ENCODE measurements around the gene TANGO2.

TANGO2 gene

DNA sequence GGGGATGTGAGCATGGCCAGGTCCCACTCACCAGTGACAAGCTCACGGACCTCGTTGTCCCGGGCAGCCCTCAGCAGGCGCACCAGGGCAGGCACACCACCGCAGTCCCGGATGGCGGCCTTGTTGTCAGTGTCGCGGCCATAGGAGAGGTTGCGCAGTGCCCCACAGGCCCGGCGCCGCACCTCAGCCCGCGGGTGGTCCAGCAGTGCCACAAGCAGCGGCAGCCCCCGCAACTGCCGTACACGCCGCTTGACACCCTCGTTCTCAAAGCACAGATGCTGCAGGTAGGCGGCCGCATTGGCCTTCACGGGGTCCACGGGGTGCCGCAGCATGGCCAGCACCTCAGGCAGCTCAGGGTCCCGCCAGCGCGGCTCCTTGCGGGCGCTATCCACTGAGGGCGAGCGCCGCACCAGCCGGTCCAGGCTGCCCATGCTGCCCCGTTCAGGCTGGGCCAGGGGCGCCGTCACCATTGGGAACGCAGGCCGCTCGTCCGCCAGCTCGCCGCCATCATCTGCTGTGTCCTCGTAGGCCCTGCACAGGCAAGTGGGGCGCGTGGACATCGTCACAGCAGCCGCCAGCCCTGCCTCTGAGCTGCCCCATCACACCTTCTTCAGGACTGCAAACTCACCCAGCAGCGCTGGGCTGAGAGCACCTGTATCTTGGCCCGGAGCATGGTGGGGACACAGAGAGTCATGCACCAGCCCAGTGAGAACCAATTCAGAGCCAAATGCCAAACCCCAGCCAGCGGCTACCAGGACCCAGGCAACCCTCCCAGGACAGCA, 41.0 kb upstream of the TANGO2 start:
- Histone ChIP-seq H3K4me1 (no peaks in the 10 kb centered on the region), H3K4me3 (no peak overlapping the region), H3K9me3 (no peaks in the 10 kb centered on the region), H3K36me3 (replicated peaks) (0 out of 2 replicates have a peak, but pooled peaks cover 3% of the 10 kb centered on the region), H3K27me3 (ENCODE audit: low read depth) (no peaks in the 10 kb centered on the region)
- in situ Hi-C loops (cut with MboI; ENCODE audit: low sequenced_read_pairs): no loop called here
- no peak for DNase-seq (ENCODE audit: low spot score in 2 of 2)

DNA sequence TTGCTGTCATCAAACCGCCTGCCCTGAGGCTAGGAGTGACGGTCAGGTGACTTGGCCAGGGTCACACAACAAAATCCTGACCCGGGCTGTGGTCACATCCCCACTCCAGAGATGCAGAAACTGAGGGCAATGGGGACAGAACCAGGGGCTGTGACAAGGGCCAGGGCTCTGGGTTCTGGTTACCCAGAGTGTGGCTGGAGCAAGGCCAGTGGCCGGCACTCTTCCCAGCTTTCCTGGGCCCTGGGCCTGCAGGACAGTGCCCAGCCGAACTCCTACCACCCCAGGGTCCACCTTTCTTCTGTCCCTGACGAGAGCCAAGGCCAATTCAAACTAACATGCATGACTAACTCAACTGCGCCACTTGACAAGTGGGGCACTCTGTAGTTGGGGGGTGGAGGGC, 40.1 kb upstream of the TANGO2 start:
- no peak for DNase-seq (ENCODE audit: low spot score in 2 of 2)
- Histone ChIP-seq H3K36me3 (replicated peaks) (0 out of 2 replicates have a peak, but pooled peaks cover 3% of the 10 kb centered on the region), H3K9me3 (no peaks in the 10 kb centered on the region), H3K27me3 (ENCODE audit: low read depth) (no peaks in the 10 kb centered on the region), H3K4me3 (no peak overlapping the region), H3K4me1 (no peaks in the 10 kb centered on the region)
- in situ Hi-C loops (cut with MboI; ENCODE audit: low sequenced_read_pairs): no loop called here

GRCh38 chr22:19981171-19981960, 39.5 kb upstream of the TANGO2 start:
- DNase-seq (ENCODE audit: low spot score in 2 of 2): no peak
- H3K4me1 ChIP-seq: peaks cover 3% of the 10 kb centered on the region
- in situ Hi-C loops (cut with MboI; ENCODE audit: low sequenced_read_pairs): no loop called here

GRCh38 chr22:19981961-19982920, 38.7 kb upstream of the TANGO2 start:
- H3K4me1 ChIP-seq: peaks cover 3% of the 10 kb centered on the region
- 0 out of 2 replicates have a peak, but pooled peaks cover 3% of the 10 kb centered on the region for H3K36me3 ChIP-seq (replicated peaks)
- no peaks in the 10 kb centered on the region for H3K27me3 ChIP-seq (ENCODE audit: low read depth)
- no peaks in the 10 kb centered on the region for H3K9me3 ChIP-seq
- DNase-seq (ENCODE audit: low spot score in 2 of 2): no peak
- in situ Hi-C loops (cut with MboI; ENCODE audit: low sequenced_read_pairs): no loop called here
- H3K4me3 ChIP-seq: no peak overlapping the region

More at GRCh38 chr22:19981171-19981960, 39.5 kb upstream of the TANGO2 start:
- Histone ChIP-seq H3K9me3 (no peaks in the 10 kb centered on the region), H3K27me3 (ENCODE audit: low read depth) (no peaks in the 10 kb centered on the region), H3K4me3 (no peak overlapping the region), H3K36me3 (replicated peaks) (0 out of 2 replicates have a peak, but pooled peaks cover 3% of the 10 kb centered on the region)

- peaks cover 3% of the 10 kb centered on the region for H3K4me1 ChIP-seq
- no peak for DNase-seq (ENCODE audit: low spot score in 2 of 2)
- 0 out of 2 replicates have a peak, but pooled peaks cover 3% of the 10 kb centered on the region for H3K36me3 ChIP-seq (replicated peaks)
- H3K27me3 ChIP-seq (ENCODE audit: low read depth): no peaks in the 10 kb centered on the region
- H3K9me3 ChIP-seq: no peaks in the 10 kb centered on the region
- H3K4me3 ChIP-seq: no peak overlapping the region
- in situ Hi-C loops (cut with MboI; ENCODE audit: low sequenced_read_pairs): no loop called here
Observed at GRCh38 chr22:19982991-19983578, 37.8 kb upstream of the TANGO2 start.

DNA sequence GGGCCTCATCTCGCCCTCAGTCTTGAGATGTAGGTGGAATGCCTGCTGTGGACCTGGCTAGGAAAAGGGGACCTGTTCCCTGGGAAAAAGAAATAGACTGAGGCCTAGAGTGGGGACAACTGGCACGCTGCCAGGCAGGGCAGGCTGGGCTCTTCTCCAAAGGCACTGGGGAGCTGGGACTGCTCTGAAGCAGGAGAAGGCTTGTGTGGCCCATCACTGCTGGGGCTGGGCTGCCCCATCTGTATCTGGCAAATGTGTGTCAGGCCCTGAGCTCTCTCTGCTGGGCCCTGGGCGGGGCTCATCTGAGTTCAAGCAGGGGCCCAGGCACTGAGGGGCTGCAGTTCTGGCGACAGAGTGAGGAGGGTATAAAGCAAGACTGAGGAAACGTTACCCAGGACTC, 37.2 kb upstream of the TANGO2 start:
- peaks cover 3% of the 10 kb centered on the region for H3K4me1 ChIP-seq
- H3K27me3 ChIP-seq (ENCODE audit: low read depth): no peaks in the 10 kb centered on the region
- no peaks in the 10 kb centered on the region for H3K9me3 ChIP-seq
- 0 out of 2 replicates have a peak, but pooled peaks cover 3% of the 10 kb centered on the region for H3K36me3 ChIP-seq (replicated peaks)
- H3K4me3 ChIP-seq: no peak overlapping the region
- in situ Hi-C loops (cut with MboI; ENCODE audit: low sequenced_read_pairs): no loop called here
- no peak for DNase-seq (ENCODE audit: low spot score in 2 of 2)

GRCh38 chr22:19984201-19984753, 36.6 kb upstream of the TANGO2 start:
- in situ Hi-C loops (cut with MboI; ENCODE audit: low sequenced_read_pairs): no loop called here
- Histone ChIP-seq H3K36me3 (replicated peaks) (0 out of 2 replicates have a peak, but pooled peaks cover 3% of the 10 kb centered on the region), H3K27me3 (ENCODE audit: low read depth) (no peaks in the 10 kb centered on the region), H3K4me3 (no peak overlapping the region), H3K9me3 (no peaks in the 10 kb centered on the region), H3K4me1 (peaks cover 3% of the 10 kb centered on the region)
- no peak for DNase-seq (ENCODE audit: low spot score in 2 of 2)

DNA sequence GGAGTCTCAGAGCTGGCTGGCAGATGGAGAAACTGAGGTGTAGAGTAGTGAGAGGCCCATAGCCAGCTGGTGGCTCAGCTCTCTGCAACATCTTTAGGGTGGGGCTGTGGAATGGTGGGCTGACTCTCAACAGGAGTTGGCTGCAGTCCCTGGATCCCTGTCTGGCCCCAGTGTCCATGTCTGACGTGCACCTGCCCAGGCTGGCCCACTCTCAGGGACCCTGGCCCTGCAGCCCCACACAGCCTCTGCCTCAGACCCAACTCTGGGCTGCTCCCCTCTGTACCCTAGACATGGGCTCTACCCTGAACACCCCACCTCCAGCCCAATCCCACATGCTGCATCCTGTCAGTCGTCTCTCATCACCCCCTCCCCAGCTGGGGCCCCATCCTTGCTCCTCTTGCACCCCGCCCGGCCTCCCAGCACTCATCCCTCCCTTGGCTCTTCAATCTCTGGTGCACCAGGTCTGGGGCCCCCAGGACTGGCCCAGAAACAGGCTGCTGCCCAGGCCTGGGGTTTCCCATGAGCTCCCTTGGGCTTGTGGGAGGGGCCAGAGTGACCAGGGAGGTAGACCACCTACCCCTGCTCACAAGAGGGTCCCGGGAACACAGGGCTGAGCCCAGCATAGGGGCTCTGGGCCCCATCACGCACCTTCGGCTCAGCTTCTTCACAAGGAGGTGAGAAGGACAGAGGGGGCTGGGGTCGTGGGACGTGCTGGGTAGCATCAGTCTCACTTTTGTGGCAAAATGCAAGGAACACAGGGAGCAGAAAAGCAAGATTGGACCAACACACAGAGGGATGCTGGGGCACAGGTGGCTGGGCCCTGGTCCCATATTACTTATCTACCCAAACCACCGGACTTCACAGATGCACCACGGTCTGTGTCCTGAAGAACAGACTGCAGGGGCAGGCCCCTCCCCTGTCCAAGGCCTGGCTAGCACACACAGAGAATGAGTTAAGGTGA, 35.8 kb upstream of the TANGO2 start:
- Histone ChIP-seq H3K4me3 (no peak overlapping the region), H3K36me3 (replicated peaks) (0 out of 2 replicates have a peak, but pooled peaks cover 3% of the 10 kb centered on the region), H3K4me1 (peaks cover 3% of the 10 kb centered on the region), H3K27me3 (ENCODE audit: low read depth) (no peaks in the 10 kb centered on the region), H3K9me3 (no peaks in the 10 kb centered on the region)
- in situ Hi-C loops (cut with MboI; ENCODE audit: low sequenced_read_pairs): no loop called here
- DNase-seq (ENCODE audit: low spot score in 2 of 2): no peak

DNA sequence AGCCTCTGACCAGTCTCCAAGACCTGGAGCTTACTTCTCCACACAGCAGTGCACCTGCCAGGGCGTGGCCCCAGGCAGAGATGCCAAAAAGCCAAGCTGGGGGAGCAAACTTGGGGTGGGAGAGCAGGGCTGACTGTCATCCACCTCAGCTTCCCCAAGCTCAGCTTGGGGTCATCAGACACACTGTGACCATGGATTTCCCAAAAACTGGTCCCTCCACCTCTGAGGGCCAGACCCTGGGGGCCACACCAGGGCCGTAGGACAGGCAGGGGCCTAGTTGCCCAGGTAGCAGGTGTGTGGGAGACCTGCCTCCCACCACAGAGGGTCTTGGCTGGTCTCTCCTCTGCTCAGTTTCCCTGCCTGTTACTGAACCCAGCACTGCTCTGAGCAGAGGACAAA, 34.9 kb upstream of the TANGO2 start:
- no peak for DNase-seq (ENCODE audit: low spot score in 2 of 2)
- H3K4me3 ChIP-seq: peak overlapping the region; percentile 57
- in situ Hi-C loops (cut with MboI; ENCODE audit: low sequenced_read_pairs): no loop called here
- 0 out of 2 replicates have a peak, but pooled peaks cover 3% of the 10 kb centered on the region for H3K36me3 ChIP-seq (replicated peaks)
- peaks cover 3% of the 10 kb centered on the region for H3K4me1 ChIP-seq
- H3K27me3 ChIP-seq (ENCODE audit: low read depth): no peaks in the 10 kb centered on the region
- H3K9me3 ChIP-seq: no peaks in the 10 kb centered on the region

GRCh38 chr22:19986410-19987341, 34.2 kb upstream of the TANGO2 start:
- peak; percentile 66 to 87 for DNase-seq (ENCODE audit: low spot score in 2 of 2)
- no peaks in the 10 kb centered on the region for H3K9me3 ChIP-seq
- no peaks in the 10 kb centered on the region for H3K27me3 ChIP-seq (ENCODE audit: low read depth)
- in situ Hi-C loops (cut with MboI; ENCODE audit: low sequenced_read_pairs): no loop called here
- peak overlapping the region; percentile 57 for H3K4me3 ChIP-seq
- peaks cover 3% of the 10 kb centered on the region for H3K4me1 ChIP-seq
- no peaks in the 10 kb centered on the region for H3K36me3 ChIP-seq (replicated peaks)
